HG03571 (cell line): ENCODE results near the gene SHISAL2A.
A peak's percentile ranks its signal among the peaks of the same experiment; 100 is the strongest.

Experiments used
- ATAC-seq: cut with Tn5 transposase; IDR thresholded peaks from one replicate; pipeline ENCODE4 v1.9.1; 2021; ENCODE audit not compliant: unreplicated experiment

The SHISAL2A gene

GRCh38 chr1:52615489-52616042, 17.4 kb upstream of the SHISAL2A start:
- no peak for ATAC-seq

DNA sequence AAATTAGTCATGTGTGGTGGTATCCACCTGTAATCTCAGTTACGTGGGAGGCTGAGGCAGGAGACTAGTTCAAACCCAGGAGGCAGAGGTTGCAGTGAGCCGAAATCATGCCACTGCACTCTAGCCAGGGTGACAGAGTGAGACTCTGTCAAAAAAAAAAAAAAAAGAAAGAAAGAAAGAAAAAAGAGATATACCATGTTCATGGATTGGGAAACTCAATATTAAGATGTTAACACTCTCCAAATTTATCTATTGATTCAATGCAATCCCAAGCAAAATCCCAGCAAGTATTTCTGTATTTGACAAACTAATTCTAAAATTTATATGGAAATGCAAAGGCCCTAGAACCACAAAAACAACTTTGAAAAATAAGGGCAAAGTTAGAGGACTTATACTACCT, 11.0 kb upstream of the SHISAL2A start:
- ATAC-seq, result no peak

GRCh38 chr1:52623812-52624211, 9.2 kb upstream of the SHISAL2A start:
- ATAC-seq, result no peak

- no peak for ATAC-seq
These were observed 5.9 kb upstream of the SHISAL2A start for GRCh38 chr1:52627028-52627427.

DNA sequence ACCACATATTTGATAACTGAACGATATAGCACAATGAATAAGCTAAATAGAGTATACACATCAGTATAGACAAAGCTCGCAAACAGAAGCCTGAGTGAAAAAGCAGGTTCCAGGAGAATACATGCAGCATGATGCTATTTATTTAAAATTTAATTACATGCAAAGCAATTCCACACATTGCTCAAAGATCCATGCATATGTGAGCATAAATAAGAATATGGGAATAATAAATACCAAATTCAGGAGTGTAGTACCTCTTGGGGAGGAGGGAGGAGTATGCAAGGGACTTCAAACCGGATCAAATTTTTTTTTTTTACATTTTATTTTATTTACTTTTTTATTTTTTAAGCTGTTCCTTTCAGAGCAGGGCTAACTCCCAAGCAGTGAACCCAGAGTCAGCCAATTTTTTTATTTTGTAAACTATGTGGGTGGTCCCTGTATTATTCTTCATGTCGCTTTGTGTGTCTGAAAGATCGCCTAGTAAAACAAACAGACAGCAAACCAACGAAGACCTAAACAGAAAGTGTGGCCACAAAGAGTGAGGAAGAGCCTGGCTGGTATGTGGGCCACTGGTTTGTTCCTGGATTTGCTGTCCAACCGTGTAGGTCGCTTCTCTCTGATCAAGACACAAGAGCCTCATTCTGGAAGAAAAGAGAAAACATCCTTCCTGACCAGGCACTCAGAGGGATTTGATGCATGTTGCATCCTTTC, 4.2 kb upstream of the SHISAL2A start:
- no peak for ATAC-seq

- ATAC-seq, result no peak
These were observed 3.7 kb upstream of the SHISAL2A start for GRCh38 chr1:52629325-52629643.

GRCh38 chr1:52629667-52630066, 3.3 kb upstream of the SHISAL2A start:
- no peak for ATAC-seq

- no peak for ATAC-seq
These were observed 1.1 kb upstream of the SHISAL2A start for GRCh38 chr1:52631759-52632331.

DNA sequence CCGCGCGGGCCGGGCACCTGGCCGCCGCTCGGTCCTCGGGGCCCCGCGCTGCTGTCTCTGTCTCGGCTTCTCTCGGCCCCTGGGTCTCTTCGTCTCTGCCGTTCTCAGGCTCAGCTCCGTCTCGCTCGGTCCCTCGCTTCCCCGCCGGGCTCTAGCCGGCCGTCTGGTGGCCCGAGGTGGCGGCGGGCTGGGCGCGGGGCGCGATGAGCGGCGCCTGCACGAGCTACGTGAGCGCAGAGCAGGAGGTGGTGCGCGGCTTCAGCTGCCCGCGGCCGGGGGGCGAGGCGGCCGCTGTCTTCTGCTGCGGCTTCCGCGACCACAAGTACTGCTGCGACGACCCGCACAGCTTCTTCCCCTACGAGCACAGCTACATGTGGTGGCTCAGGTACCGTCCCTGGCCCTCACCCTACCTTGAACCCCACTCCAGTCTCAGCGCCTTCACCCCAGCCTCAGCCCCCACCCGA, 355 bp downstream of the SHISAL2A start:
- no peak for ATAC-seq

DNA sequence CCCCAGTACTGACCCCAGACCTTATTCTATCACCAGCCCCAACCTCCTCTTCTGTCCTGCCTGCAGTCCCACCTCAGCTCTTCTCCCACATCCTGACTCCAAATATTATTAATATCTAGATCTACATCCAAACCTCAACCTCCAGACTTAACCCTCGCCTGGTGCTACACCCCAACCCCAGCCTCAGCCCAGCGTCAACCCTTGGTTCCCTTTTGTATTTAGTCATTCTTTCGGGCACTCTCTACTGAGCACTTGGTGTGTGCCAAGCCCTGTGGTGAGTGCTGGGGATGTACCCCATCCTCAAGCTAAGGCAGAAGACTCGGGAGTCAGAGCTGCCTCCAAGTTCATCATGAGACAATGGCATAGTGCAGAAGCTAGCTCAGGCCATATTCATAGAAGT, 1.1 kb downstream of the SHISAL2A start:
- no peak for ATAC-seq

DNA sequence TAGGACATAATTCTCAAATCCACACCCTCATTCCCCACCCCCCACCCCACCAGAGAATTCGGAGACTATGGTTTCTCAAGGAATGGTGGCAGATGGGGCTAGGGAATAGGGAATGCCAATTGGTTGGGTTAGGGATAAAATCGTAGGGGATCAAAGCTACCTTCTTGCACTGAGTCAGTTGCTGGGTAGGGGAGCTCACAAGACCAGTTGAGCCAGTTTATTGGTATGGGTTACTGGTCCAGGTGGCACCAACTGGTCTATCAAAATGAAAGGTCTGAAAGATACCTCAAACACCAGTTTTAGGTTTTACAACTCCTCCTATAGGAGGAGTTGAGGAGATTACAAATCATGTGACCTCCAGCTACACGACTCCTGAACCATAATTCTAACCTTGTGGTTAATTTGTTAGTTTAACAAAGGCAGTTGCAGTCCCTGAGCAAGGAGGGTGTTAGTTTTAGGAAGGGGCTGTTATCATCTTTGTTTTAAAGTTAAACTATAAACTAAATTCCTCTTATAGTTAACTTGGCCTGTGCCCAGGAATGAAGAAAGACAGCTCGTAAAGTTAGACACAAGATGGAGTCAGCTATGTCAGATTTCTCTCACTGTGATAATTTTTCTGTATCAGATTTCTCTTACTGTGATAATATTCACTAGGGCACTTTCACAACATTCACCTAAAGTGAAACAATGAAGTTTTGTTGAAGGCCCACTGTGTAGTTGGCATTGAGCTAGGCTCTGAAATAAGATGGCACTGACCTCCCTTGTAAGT, 2.5 kb downstream of the SHISAL2A start:
- no peak for ATAC-seq

DNA sequence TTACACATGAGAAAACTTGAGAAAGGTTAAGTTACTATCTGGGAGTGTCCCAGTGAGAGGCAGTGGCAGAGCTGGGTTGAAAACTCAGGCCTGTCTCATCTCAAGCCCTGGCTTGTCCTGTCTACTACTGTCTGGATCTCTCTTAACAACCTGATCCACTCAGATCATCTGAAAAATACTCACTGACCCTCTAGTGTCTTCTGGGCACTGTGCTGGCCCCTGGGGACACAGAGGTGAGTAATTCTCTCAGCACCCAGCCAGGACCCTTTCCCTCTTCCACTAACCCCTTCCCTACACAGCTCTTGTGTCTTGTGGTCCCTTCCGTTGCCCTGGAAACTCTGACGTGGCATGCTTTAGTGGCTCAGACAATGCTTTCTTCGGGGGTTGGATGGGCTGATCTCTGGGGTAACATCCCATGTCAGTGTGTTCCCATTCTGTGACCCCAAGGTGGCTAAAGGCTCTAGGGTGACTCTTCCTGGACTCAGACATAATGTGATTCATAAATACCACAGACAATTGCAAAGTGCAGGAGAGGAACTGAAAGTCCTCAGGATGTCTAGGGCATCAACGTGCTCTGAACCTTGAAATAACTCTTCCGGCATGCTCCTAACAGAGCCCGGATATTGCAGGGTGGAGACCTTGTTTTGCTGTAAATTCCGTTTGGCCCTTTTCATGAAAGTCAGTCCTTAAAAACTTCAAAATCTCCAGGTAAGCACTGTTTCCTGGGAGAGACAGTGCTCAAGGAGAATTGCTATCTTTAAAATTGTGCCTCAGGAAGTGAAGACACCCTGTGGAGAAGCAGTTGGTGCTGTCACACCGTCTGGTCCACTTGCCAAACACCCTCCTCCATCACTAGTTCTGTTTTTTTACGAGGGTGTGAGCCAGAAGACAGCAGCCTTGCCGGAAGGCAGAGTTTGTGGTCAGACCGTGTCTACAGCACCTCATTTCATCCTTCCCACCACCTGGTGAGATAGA, 4.0 kb downstream of the SHISAL2A start:
- peak; percentile 81 for ATAC-seq

DNA sequence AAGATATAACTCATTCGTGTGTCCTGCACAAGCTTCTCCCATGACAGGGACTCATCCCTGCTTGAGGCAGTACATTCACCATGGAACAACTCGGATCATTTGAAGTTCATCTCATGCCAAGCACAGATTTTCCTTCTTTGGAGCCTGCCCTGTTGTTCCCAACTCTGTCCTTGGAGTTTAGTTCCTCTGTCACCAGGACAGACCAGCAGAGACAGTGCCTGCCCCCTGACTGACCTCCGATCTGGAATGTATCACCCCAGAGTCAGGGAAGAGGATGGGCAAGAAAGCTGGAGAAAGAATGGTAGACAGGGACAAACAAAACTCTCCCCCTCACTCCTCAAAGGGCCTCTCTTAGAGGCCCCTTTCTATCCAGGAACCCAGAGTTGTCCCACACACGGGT, 5.0 kb downstream of the SHISAL2A start:
- ATAC-seq, result no peak

DNA sequence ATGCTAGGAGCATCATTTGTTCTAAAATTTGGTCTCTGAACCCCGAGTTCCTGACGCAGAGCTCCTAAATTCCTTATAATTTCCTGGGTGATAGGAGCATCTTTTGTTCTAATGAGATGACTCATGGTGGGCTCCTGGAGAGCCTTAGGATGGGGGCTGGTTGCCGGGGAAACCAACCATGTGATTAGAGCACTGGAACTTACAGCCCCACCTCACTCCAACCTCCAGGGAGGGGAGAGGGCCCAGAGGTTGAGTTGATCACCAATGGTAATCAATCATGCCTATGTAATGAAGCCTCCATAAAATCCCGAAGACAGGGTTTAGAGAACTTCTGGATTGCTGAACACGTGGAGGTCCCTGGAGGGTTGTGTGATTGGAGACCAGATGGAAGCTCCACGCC, 7.7 kb downstream of the SHISAL2A start:
- no peak for ATAC-seq

DNA sequence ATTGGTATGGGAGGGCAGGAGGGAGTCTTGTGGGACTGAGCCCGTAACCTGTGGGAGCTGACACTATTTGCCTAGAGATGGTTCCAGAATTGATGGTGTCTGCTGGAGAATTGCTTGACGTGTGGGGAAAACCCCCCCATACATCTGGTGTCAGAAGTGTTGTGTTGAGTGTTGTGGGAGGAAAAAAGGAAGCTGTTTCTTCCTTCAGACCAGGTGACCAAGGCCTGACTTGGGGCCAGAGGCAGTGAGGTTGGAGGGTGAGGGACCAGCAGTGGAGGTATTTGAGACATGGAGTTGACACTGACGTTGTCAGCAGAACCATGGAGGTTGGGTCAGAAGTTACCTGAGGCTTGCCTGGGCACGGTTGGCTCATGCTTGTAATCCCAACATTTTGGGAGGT, 8.3 kb downstream of the SHISAL2A start:
- no peak for ATAC-seq

DNA sequence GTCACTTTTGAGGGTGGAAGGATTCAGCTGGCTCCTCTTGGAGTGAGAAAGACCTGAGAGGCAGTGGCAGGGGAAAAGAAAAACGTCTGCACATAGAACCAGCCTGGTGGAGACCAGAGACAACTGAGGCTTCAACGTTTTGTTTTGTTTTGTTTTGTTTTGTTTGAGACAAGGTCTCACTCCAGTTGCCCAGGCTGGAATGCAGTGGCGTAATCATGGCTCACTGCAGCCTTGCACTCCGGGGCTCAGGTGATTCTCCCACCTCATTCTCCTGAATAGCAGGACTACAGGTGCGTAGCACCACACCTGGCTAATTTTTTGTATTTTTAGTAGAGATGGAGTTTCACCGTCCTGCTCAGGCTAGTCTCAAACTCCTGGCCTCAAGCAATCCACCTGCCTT, 12.3 kb downstream of the SHISAL2A start:
- no peak for ATAC-seq

- ATAC-seq, result no peak
These were observed 18.9 kb downstream of the SHISAL2A start for GRCh38 chr1:52651904-52652303.

DNA sequence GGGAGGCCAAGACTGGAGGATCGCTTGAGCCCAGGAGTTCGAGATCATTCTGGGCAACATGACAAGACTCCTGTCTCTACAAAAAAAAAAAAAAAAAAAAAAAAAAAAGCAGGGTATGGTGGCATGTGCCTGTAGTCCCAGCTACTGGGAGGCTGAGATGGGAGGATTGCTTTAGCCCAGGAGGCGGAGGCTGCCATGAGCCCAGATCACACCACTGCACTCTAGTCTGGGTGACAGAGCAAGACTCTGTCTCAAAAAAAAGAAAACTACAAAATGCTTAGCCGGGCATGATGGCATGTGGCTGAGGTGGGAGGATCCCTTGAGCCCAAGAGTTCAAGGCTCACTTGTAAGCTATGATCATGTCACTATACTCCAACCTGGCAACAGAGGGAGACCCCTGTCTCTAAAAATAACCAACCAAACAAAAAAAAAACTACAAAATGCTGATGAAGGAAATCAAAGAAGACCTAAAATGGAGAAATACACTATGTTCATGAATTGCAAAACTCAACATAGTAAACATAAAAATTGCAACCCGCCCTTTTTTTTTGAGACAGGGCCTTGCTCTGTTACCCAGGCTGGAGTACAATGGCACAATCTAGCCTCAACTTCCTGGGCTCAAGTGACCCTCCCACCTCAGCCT, 20.4 kb downstream of the SHISAL2A start:
- ATAC-seq, result no peak

GRCh38 chr1:52654063-52654462, 21.1 kb downstream of the SHISAL2A start:
- ATAC-seq, result no peak

GRCh38 chr1:52657702-52658101, 24.7 kb downstream of the SHISAL2A start:
- no peak for ATAC-seq
